Left cardiac atrium (tissue), 4 donors: ENCODE measurements around the gene RAB24. TPM values are rescaled to one million over a fixed set of nuclear protein-coding genes. Genes with fewer than 3 reads are reported as not detected.
"Not testable (repeated sequence)": the region's sequence is repeated elsewhere in the genome, so short reads cannot be mapped to it uniquely, and the experiment has no call there.

Experiments used
- ATAC-seq, 2 donors: fragments of 200-7000 bp; cut with Tn5 transposase; one replicate each; pipeline ENCODE4 v1.9.1; 2020; ENCODE audit warnings: mild to moderate bottlenecking in 2 of 2, moderate library complexity in 2 of 2
- DNase-seq: peaks from one replicate; pipeline ENCODE4 v3.0.0-alpha.2; 2020
- intact Hi-C, 2 donors: fragments of 100-400 bp; cut with DNase I; formaldehyde crosslinking; loops; one replicate each; pipeline versions ENCODE4 v1.14.1 to v1.15.1; 2022 to 2023
- long read RNA-seq: library from polyadenylated mRNA; unstranded; transcript quantifications from one replicate; pipeline ENCODE4 v2.0.0, GENCODE V29; 2021
- total RNA-seq, 2 donors: library from RNA; stranded (reverse); fragmentation: NEBNext Ultra II Directional; extraction: Animal tissue kit (Norgen Biotek cat#: 25700); gene quantifications; one replicate each; pipeline ENCODE4 v1.2.1, GENCODE V29; 2021
- donor health status: DM: no; HTN: yes; CAD: no.
- donor health status: DM: no; HTN: yes; CAD: no; lungs with severe emphysema.
- donor health status: DM: yes; HTN: yes; CAD: no.
- donor health status: Dilated cardiomyopathy.

The RAB24 gene
- total RNA-seq, result 10 to 100 TPM; 18.8 to 20.1 TPM
- long read RNA-seq, transcript RAB24-201 (8 exons, 1,311 nt), result major isoform, 13 of 33 reads
- long read RNA-seq, transcript RAB24-204 (9 exons, 1,236 nt), result minor isoform, 6 of 33 reads
- long read RNA-seq, transcript RAB24-206 (7 exons, 1,820 nt), result minor isoform, 8 of 33 reads
- long read RNA-seq, partial matches to known transcripts, result 1 of 33 reads
- long read RNA-seq, other reads (novel, unspliced or antisense), result 5 of 33 reads

- ATAC-seq (peak; percentile 82 to 93), DNase-seq (peak; percentile 92)
- intact Hi-C loops, result loop anchor here in 1 of 2 donors (10.0 kb wide), 1 partner anchor 189 kb away; no protein-coding TSS in a partner anchor
These were observed at the start of gene RAB24, which contains the start of gene PRELID1 for GRCh38 chr5:177303121-177303924. Gene RAB24 (minus strand): TSS chr5:177303719. CDS start chr5:177303288, 431 bp downstream. Gene PRELID1 (plus strand): TSS chr5:177303799. CDS start chr5:177303986, 187 bp downstream.

- no peak for DNase-seq
- intact Hi-C loops, result no loop called here
- ATAC-seq, result no peak
These were observed 49.6 kb upstream of the RAB24 start for GRCh38 chr5:177353093-177353492.

- intact Hi-C loops, result no loop called here
- DNase-seq (peak; percentile 95), ATAC-seq (peak; percentile 99)
These were observed 48.1 kb upstream of the RAB24 start, which contains the start of gene LMAN2 for GRCh38 chr5:177351392-177352329. Gene LMAN2 (minus strand): TSS chr5:177351668. CDS start chr5:177351647, 21 bp downstream.

- ATAC-seq, result peak in 1 of 2 donors; percentile 4
- intact Hi-C loops, result no loop called here
- DNase-seq, result no peak
These were observed 47.4 kb upstream of the RAB24 start for GRCh38 chr5:177350776-177351391.

- no peak for DNase-seq
- no peak for ATAC-seq
- intact Hi-C loops, result no loop called here
These were observed 46.2 kb upstream of the RAB24 start for GRCh38 chr5:177349762-177350161.

- no peak for DNase-seq
- ATAC-seq, result no peak
- intact Hi-C loops, result no loop called here
These were observed 45.8 kb upstream of the RAB24 start for GRCh38 chr5:177349362-177349647.

- ATAC-seq (no peak), DNase-seq (no peak)
- intact Hi-C loops, result no loop called here
These were observed 44.2 kb upstream of the RAB24 start for GRCh38 chr5:177347699-177348098.

GRCh38 chr5:177346820-177347219 lies 43.3 kb upstream of the RAB24 start:
- no peak for ATAC-seq
- no peak for DNase-seq
- intact Hi-C loops, result no loop called here

GRCh38 chr5:177344891-177345290 lies 41.4 kb upstream of the RAB24 start:
- no peak for DNase-seq
- intact Hi-C loops, result no loop called here
- no peak for ATAC-seq

GRCh38 chr5:177343777-177344176 lies 40.3 kb upstream of the RAB24 start:
- intact Hi-C loops, result no loop called here
- DNase-seq, result no peak
- ATAC-seq, result no peak

- ATAC-seq, DNase-seq, intact Hi-C loops: not testable (repeated sequence)
These were observed 39.5 kb upstream of the RAB24 start for GRCh38 chr5:177343000-177343399.

GRCh38 chr5:177339107-177339638 lies 35.7 kb upstream of the RAB24 start:
- ATAC-seq, result no peak
- intact Hi-C loops, result no loop called here

GRCh38 chr5:177338251-177339106 lies 35.0 kb upstream of the RAB24 start:
- intact Hi-C loops, result no loop called here
- no peak for DNase-seq
- no peak for ATAC-seq

More at GRCh38 chr5:177339107-177339638, 35.7 kb upstream of the RAB24 start:
- no peak for DNase-seq

- no peak for ATAC-seq
- no peak for DNase-seq
- intact Hi-C loops, result no loop called here
These were observed 33.3 kb upstream of the RAB24 start for GRCh38 chr5:177336603-177337494.

GRCh38 chr5:177336112-177336511 lies 32.6 kb upstream of the RAB24 start:
- ATAC-seq (no peak), DNase-seq (no peak)
- intact Hi-C loops, result no loop called here

GRCh38 chr5:177335701-177336065 lies 32.2 kb upstream of the RAB24 start:
- DNase-seq (no peak), ATAC-seq (peak; percentile 9 to 13)
- intact Hi-C loops, result no loop called here
